ENCODE measurements around the gene PLLP.

The PLLP gene

DNA sequence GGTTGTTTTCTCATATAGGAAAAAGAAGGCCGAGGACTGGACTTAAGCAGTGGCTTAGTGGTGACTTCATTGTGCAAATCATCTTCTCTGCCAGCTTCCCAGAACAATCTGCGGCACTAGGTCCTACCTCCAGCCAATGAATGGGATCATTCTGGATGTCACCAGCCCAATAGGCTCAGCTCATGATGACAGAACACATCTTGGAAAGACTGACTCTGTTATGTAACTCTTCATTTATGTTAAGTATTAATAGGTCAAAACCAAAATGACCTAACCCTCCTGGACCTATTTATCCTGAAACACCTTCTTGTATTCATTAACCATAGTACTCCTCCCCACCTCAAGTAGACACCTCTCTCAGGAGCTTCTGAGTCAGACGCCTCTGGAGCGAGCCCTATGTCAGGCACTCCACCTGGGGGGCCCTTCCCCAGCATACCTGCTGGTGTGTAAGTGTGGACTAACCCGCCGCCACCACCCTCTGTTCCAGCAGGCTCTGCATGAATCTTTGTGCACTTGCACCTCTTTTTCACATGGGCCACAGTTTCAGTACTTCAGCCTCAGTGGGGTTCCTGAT lies 32.2 kb downstream of the PLLP start:
- no peak for DNase-seq

DNA sequence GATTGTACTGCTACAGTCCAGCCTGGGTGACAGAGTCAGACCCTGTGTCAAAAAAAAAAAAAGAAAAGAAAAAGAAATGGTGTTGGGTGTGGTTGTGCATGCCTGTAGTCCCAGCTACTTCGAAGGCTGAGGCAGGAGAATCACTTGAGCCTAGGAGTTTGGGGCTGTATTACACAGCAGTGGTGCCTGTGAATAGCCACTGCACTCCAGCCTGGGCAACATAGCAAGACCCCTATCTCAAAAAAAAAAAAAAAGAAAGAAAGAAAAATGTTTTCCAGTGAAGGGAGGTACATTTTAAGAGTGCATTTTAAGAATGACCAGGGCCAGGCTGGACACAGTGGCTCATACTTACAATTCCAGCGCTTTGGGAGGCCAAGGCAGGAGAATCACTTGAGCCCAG lies 33.1 kb downstream of the PLLP start:
- no peak for DNase-seq

DNA sequence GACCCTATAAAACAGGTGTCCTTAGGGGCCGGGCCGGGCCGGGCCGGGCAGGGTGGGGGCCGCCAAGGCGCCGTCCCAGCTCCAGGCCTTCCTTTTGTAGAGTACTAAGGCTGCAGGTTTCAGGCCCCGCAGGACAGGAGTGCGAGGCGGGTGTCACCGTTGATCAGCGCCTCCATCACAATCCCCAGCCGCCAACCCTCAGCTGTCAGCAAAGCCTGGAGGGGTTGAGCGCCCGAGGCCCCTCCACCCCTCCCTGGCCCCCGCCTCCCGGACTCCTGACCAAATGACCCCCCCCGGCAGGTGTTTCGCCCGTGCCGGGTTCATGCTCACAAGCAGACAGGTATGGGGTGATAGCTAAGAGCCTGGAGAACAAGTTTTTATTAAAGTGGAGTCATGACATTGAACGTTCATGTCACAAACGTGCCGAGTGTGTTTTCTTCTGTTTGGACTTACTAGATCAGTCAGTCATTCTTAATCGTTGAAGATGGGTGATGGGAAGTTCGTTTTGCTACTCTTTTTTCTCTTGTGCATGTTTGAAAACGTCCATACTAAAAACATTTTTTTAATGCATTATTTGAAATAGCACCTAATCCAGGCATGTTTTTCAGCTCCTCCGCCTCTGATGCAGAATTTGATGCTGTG lies 38.9 kb downstream of the PLLP start:
- DNase-seq, result no peak

DNA sequence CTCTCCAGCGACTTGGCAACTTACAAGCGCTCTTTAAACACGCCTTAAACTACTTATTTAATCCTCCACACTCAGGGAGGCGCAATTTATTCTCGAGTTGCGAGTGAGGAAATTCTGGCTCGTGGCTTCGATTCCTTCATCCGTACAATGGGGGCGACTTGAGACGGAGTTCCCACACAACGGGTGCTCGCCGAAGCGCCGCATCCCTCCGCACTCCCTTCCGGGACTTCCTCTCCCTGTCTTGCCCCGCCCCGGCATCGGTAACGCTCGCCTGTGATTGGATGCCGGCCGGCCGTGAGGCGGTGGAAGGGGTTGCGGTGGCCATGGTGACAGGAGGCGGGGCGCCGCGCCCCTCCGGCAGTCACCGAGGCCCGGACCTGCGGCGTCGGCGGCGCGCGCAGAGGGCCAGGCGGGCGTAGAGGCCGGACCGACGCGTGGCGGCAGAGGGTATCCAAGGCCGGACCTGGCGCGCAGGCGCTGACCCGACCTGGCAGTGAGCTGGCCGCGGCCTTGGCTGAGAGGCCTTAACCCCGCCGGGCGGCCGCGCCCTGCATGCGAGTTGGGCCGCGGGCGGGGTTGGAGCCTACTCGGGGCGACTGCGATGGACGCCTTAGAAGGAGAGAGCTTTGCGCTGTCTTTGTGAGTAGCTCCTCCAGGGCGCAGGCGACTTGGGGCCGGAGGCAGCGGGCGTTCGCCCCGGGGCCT lies 39.6 kb downstream of the PLLP start, which contains the start of gene ARL2BP:
Gene ARL2BP, plus strand, starts transcription at position 493 of the 705 bp plus-strand sequence. Its CDS starts 109 bp downstream, at position 602.
- DNase-seq, result peak; percentile 85 to 93

DNA sequence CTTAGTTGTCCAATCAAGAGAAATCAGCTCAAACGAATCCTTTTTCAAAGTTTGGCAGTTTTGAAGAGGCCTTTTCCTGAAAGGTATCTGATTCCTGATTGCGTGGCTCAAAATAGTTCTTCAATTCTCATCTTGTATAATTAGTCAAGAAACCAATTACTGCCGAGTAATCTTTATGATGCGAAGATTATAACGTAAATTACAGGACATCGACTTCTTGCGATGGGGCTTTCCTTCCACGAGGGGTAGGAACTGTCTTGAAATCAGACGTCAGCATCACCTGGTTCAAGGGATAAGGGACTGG lies 40.1 kb downstream of the PLLP start:
- DNase-seq, result no peak

DNA sequence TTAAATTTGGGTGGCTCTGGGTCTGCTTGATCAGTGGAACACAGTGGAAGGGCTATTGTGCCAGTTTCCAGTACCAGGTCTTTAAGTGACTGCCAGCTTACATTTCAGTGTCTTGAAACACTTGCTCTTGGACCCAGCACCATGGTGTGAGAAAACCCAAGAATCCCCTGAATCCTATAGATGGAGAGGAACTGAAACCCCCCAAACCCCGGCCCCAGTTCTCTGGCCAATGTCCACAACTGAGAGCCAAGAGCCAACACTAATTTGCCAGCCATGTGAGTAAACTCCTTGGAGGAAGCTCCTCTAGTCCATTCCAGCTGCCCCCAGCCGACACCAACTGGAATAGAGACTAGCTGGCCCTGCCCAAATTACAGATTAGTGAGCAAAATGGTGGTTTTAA lies 41.8 kb downstream of the PLLP start:
- no peak for DNase-seq

DNA sequence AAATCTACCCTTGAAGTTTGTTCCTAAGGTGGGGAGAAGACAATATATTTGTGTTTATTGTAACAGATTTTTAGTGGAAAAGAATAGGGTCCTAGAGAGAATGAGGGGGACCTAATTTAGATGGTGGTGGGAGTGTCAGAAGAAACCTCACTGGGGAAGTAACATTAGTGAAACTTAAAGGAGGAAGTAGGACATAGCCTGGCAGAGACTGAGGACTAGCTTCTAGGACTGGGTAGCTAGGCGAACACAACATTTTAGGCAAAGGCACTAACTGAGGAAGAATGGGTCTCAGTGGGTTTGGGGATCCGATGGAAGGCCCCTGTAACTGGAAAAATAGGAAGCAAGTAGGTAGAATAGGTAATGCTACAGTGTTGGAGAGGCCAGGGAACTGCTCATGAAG lies 43.6 kb downstream of the PLLP start:
- peak in 1 of 2 donors; percentile 8 for DNase-seq

DNA sequence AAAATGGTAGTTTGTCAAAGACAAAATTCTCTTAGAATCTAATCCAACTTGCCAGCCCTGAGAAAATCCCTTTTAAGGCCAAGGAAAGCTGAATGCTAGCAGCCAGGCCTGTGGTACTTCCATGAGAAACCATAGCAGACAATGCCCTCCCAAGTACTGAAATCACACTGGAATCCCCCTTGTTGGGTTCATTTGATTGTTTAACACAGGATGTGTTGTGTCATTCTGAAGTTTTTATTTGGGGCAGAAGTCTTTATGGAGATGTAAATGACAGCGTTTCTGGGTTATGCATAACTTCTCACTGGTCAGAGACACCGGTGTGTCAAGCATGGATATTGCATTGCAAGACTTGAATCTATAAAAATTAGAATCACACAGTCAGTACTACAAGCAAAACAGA lies 45.4 kb downstream of the PLLP start:
- DNase-seq, result no peak

DNA sequence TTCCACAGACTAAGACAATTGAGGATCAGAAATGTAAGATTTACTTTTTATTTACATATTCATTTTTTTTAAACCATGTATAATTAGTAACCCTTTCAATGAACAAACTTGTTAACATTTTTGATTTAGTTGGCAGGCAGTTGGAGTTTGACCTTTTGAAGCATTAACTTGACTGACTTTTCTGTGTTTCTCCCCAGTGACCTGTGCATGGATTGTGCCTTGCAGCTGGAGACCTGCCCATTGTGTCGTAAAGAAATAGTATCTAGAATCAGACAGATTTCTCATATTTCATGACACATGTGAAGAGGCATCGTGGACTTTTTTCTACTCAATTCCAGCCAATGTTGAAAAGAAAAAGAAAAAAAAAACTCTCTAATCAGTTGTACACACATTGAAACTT lies 45.8 kb downstream of the PLLP start:
- DNase-seq, result no peak

DNA sequence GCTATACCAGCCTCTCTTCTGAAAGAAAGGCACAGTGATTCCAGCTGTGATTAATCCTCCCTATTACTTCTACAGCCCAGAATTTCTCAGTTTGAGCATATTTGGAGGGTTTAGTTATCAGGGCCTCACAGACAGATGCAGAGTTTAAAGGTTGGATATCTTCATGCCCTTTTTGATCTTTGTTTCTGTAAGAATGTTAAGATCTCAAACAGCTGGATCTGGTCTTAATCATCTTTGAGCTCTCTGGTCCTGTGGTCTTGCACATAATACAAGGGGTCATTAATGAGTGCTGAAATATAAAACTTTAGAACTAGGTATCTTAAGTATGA lies 48.5 kb downstream of the PLLP start:
- DNase-seq, result no peak

DNA sequence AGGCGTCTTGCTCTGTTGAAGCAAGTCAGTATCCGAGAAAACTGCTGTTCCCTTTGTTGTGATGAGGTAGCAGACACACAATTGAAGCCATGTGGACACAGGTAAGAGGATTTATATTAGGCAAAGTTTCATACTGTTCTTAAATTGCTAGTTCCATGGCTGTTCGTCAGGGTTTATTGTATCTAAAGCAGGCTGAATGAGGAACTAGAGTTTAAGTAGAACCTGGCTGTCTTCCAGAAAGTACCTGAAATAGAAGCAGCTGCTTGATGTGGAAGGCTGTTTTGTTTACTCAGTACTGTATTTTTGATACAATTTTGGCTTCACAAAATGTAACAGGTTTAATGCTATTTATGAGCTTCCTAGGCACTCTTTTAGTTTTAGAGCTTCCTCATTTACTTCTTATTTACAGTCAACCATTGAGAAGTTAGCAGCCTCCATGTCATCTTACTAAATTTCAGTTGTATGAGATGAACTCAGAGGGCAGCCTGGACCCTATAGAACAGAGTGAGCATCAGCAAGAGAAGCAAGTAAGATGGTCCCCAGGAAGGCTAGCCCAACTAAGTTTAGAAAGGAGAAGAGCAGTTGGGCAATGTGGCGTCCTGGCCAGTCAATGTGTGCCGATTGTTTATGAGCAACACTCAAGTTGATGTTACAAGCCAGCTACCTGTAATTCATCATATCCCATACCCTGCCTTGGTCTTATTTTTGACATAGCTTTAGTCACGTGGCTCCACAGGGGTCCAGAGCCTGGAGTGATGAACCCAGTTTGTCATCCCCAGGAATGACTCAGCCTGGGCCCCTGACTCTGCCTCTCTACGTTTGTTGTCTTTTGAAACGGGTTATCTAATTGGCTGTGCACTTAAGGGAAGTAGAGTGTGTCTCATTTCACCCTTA lies 49.1 kb downstream of the PLLP start:
- no peak for DNase-seq

DNA sequence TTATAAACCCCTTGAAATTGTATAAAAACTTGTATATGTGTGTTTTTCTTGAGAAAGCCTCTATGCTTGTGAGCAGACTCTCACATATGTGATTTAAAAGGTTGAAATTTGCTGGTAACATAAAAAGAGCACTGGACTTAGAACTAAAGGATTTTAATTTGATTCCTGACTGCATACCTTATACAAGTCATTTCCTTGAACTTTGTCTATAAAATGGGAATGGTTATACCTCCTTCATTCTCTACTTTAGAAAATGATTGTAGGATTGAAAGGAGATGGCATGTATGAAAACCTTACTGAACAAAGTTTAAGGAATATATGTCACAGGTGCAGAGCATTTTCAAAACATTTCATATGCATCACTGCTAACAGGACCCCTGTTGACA lies 49.8 kb downstream of the PLLP start:
- no peak for DNase-seq

DNA sequence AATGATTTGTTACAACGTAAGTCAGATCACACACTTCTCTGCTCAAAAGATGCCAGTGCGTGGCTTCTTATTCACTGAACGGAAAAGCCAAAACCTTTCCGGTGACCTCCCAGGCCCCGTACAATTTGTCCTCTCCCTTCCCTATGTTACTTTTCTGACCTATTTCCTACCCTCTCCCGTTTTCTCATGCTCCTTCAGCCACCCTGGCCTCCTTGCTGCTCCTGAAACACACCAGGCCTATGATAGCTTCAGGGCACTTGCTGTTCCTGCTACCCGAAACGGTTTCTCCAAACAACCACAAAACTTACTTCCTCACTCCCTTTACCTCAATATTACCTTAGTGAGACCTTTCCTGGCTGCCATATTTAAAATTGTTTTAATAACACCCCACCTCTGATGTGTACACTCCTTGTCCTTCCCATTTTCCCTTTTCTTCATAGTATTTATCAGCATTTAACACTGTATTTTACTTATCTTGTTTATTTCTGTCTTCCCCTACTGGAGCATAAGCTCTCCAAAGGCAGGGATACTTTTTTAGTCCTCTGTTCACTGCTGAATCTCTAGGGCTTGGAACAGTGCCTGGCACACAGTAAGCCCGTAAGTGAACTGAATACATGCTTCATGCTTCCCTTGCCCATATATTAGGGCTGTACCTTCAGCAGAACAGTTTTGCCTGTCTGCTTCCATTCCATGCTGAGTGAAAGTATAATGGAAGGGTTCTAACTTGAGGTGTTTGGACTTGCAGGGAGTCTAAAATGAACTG lies 50.3 kb downstream of the PLLP start:
- DNase-seq, result no peak

DNA sequence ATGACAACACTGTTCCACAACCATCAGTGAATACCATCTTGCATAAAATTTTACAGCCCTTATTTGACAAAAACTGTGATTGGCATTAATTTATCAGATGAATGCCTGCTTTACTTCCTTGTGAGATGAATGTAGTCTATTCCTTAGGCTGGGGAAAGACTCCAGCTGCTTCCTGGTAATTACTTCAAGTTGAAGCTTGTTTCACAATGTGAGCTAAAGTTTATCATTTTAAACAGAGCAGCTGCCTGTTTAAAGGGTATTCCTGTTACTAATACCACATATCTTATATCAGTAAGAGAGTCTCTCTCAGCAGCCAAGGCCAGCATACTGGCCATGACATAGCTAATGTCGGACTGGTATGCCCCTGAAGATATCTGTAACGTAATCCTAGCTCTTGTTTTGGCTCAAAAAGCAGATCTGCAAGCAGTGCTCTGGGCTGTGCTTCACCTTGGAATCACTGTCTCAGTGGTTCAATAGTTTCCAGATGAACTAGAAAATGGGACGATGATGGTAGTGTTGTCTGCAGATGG lies 52.6 kb downstream of the PLLP start:
- DNase-seq, result no peak

DNA sequence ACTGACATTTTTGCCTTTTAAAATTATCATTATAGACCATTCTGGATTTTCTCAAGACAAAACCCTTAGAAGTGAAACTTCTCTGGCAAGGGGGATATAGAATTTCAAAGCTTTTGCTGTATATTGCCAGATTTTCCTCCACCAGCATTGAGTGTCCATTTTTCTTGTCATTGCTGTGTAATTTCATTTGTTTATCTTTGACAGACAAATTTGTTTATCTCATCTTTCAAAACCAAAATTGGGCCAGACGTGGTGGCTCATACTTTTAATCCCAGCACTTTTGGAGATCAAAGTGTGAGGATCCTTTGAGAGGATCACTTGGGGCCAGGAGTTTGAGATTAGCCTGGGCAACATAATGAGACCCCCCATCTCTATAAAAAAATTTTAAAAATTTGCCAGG lies 55.4 kb downstream of the PLLP start:
- no peak for DNase-seq

DNA sequence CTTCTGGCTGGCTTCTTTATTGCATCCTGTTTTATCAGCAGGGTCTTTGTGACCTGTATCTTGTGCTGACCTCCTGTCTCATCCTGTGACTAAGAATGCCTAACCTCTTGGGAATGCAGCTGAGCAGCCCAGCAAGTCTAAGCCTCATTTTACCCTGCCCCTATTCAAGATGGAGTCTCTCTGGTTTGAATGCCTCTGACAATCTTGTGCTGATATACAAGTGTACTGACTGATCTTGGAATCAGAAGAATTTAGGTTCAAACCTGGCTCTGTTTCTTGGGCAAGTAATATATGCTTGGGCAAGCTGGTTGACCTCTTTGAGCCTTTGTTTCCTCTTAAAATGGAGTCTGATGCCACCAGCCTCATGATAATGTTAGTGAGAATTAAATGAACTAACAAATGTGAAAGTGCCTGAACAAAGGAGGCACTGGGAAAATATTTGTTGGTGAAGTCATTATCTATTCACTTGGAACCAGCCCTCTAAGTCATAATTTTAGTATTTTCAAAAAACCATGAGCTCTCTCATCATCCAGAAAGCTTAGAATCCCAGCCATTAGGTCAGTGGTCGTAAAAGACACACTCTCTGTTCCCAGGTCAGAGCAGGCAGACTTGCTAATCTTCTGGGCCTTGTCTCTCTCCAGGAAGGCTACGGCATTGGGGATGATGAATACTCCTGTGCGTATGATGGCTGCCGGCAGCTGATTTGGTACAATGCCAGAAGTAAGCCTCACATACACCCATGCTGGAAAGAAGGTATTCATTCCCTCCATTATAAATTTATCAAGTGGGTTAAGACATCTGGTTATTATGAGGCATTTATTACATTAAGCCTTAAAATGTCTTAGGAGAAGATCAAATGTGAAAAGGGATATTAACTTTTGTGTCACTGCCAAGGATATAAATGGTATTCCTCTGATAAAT lies 57.5 kb downstream of the PLLP start:
- no peak for DNase-seq

DNA sequence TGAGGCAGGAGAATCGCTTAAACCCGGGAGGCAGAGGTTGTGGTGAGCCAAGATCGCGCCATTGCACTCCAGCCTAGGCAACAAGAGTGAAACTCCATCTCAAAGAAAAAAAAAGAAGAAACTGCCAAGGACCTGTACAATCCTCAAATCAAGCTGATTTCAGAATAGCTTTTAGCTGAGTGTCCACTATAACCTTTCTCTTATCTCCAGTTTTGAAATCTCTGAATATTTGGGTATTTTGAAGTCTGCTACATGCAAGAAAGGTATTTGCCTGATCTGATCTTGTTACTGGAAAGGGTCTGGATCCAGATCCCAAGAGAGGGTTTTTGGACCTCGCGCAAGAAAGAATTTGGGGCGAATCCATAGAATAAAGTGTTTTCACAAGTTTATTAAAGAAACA lies 58.5 kb downstream of the PLLP start:
- DNase-seq, result no peak

DNA sequence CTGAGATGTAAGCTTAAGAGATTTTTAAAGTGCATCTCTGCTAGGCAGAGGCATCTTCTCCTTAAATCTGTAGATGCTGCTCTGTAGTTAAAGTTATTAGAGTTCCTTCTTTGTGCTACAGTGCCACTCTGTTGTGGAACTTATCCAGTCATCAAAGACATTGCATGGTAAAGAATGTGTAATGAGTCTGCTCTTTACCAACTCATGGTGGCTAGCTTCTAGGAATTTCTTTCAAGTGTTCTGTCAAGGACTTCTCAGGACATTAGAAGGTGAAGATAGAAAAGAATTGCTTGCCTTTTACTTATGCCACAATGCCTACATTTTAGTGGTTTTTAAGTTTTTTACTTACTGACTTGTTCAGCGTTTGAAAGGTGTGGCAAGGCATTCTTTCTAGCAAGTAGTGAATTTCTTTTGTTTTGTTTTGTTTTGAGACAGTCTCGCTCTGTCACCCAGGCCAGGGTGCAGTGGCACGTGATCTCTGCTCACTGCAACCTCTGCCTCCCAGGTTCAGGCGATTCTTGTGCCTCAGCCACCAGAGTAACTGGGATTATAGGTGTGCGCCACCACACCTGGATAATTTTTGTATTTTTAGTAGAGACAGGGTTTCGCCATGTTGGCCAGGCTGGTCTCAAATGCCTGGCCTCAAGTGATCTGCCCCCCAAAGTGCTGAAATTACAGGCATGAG lies 59.7 kb downstream of the PLLP start:
- no peak for DNase-seq

DNA sequence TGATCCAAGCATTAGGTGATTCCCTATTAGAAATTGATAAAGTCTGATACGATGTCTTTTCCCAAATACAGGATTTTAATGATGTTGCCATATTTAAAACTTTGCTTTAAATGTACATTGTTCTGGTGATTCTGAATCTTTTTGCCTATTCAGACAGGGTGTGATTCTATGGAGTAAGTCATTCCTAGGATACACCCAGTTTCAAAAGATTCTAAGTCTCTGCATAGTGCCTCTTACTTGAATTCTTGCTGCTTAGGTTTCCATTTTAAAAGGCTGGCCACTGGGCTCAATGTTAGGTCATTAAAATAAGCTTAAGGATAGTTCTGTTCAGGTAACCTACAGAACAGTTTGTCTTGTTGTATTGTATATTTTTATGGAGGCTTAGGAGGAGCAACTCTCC lies 61.4 kb downstream of the PLLP start:
- no peak for DNase-seq

DNA sequence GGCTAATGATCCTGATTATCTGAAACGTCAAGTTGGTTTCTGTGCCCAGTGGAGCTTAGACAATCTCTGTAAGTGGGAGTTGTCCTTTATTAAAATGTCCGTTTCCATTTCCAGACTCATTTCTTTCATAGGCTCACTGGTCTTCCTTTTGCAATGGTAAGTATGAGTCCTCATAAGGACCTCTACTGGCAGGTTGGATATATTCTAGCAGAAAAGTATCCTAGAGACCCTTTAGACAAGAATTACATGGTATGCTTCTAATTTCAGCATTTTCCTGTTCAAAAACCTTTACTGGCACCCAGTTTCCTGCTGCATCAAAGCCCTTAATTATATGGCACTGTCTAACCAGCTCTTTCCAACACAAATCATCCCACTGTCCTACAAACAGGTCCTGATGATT lies 67.5 kb downstream of the PLLP start:
- no peak for DNase-seq

DNA sequence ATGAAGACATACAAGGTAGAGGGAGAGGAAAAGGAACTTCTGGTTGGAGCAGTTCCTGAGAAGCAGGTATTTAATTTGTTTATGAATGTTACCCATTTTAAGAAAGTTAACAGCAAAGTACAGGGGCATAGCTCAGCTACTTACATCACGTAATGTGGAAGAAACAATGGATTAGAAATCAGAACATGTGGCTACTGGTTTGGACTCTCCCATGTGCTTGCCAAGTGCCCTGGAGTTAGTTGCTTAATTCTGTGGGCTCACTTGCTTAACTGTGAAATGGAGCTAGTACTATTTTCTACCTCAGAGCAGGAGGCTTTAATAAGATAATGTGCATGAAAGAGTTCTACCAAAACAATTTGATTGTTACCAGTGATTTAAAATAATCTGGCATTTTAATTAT lies 71.0 kb downstream of the PLLP start:
- no peak for DNase-seq

All from bone marrow (tissue), 2 donors.